ENCODE measurements around the gene STAT2.
A peak's percentile ranks its signal among the peaks of the same experiment; 100 is the strongest.
"Not testable (repeated sequence)": the region's sequence is repeated elsewhere in the genome, so short reads cannot be mapped to it uniquely, and the experiment has no call there.

The STAT2 gene

GRCh38 chr12:56359851-56360767, at the start of gene STAT2:
Gene STAT2 (minus strand): TSS chr12:56360107. CDS start chr12:56356571, 3,536 bp downstream.
- peak; percentile 100 for DNase-seq

- no peak for DNase-seq
These were observed 49.0 kb upstream of the STAT2 start for GRCh38 chr12:56408799-56409417.

- DNase-seq, result not testable (repeated sequence)
These were observed 44.3 kb upstream of the STAT2 start for GRCh38 chr12:56404227-56404626.

- DNase-seq, result not testable (repeated sequence)
These were observed 41.7 kb upstream of the STAT2 start for GRCh38 chr12:56401612-56402011.

GRCh38 chr12:56401125-56401524, 41.2 kb upstream of the STAT2 start:
- not testable (repeated sequence) for DNase-seq

GRCh38 chr12:56399466-56399865, 39.6 kb upstream of the STAT2 start:
- DNase-seq, result not testable (repeated sequence)

GRCh38 chr12:56398324-56398723, 38.4 kb upstream of the STAT2 start:
- no peak for DNase-seq

- DNase-seq, result no peak
These were observed 32.4 kb upstream of the STAT2 start for GRCh38 chr12:56392331-56392730.

GRCh38 chr12:56391721-56392120, 31.8 kb upstream of the STAT2 start:
- no peak for DNase-seq

- no peak for DNase-seq
These were observed 29.5 kb upstream of the STAT2 start for GRCh38 chr12:56389412-56389811.

- no peak for DNase-seq
These were observed 27.3 kb upstream of the STAT2 start for GRCh38 chr12:56387152-56387736.

GRCh38 chr12:56385873-56386272, 26.0 kb upstream of the STAT2 start:
- no peak for DNase-seq

- DNase-seq, result no peak
These were observed 22.7 kb upstream of the STAT2 start for GRCh38 chr12:56382611-56383010.

GRCh38 chr12:56377989-56378316, 18.0 kb upstream of the STAT2 start:
- DNase-seq, result no peak

GRCh38 chr12:56377310-56377988, 17.5 kb upstream of the STAT2 start:
- no peak for DNase-seq

- no peak for DNase-seq
These were observed 15.9 kb upstream of the STAT2 start for GRCh38 chr12:56375598-56376434.

- no peak for DNase-seq
These were observed 15.1 kb upstream of the STAT2 start for GRCh38 chr12:56374726-56375597.

GRCh38 chr12:56373515-56373914, 13.6 kb upstream of the STAT2 start:
- no peak for DNase-seq

GRCh38 chr12:56366948-56367347, 7.0 kb upstream of the STAT2 start:
- no peak for DNase-seq

GRCh38 chr12:56362130-56363059, 2.5 kb upstream of the STAT2 start, which contains the start of gene APOF:
Gene APOF (minus strand): TSS chr12:56362857. CDS start chr12:56362745, 112 bp downstream.
- DNase-seq, result no peak
